ENCODE data around the gene CTSZ. TPM values are rescaled to one million over a fixed set of nuclear protein-coding genes. Genes with fewer than 3 reads are reported as not detected.
"Not testable (repeated sequence)": the region's sequence is repeated elsewhere in the genome, so short reads cannot be mapped to it uniquely, and the experiment has no call there.

CTSZ gene
- total RNA-seq, 4 donors from 2014 or later = 152 to 256 (median 212) TPM

DNA sequence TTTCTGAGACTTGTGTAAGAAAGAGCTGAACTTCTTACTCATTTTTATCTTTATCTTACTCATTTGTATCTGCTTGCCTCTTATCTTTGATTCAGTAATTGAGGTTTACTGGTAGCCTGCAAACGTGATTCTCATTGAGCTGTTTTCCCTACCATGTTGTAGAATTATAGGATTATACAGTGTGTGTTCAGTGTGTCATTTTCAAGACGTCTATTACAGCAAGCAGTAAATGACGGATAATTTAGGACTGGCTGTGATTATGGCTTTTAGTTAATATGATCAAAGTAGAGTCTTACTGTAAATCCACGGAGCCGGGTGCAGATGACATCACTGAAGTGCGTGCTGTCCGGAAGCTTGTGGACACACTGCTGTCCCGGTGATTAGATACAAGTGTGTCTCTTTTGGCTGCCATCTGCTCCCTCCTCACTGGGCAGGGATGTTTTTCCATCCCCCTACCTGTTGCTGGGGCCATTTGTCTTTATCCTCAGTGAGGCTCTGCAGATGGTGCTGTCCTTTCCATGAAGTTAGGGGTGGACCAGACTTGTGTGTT is 20.0 kb downstream of the CTSZ start:
- H3K4me3 ChIP-seq (replicated peaks in 1 of 3) = no peak overlapping the region
- H3K27me3 ChIP-seq = no peaks in the 10 kb centered on the region
- H3K4me1 ChIP-seq = peaks cover 62 to 67% of the 10 kb centered on the region in 2 donors
- DNase-seq = no peak
- H3K27ac ChIP-seq = peak overlapping the region; percentile 61 to 87 (median 71)
- no peak for TF ChIP-seq POLR2A (IDR thresholded peaks at IDR 0.05)
- 89 to 91% methylated on average over 8 of the region's 8 CpGs for WGBS, 2 donors
- no peaks in the 10 kb centered on the region for H3K9me3 ChIP-seq
- peaks cover 37 to 41% of the 10 kb centered on the region in 2 donors for H3K36me3 ChIP-seq
- intact Hi-C loops (cut with DNase I) = loop anchor here (10.0 kb wide), 1 partner anchor 48 kb away; the partner anchor contains the start of gene ATP5F1E

DNA sequence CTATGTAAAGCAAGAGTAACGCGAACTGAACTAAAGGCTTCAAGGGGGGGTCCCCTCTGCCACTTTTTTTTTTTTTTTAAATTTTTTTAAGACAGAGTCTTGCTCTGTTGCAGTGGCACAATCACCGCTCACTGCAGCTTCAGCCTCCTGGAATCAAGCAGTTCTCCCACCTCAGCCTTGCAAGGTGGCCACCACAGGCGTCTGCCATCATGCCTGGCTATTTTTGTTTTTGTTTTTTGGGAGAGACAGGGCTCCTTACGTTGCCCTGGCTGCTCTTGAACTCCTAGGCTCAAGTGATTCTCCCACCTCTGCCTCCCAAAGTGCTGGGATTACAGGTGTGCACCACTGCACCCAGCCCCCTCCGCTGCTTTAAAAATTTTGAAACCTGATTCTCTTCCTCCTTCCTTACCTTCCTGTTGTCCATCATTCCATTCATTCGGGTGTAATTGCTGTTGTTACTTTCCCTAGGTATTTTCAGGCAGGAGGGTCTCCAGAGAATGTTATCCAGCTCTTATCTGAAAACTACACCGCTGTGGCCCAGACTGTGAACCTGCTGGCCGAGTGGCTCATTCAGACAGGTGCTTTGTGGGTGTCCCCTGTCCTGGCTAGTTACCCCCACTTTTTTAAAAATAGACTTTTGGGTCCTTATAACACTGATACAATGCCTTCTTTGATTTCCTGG is 20.6 kb downstream of the CTSZ start:
- H3K27me3 ChIP-seq = no peaks in the 10 kb centered on the region
- peak overlapping the region; percentile 61 to 87 (median 71) for H3K27ac ChIP-seq
- no peak for DNase-seq
- H3K9me3 ChIP-seq = no peaks in the 10 kb centered on the region
- intact Hi-C loops (cut with DNase I) = loop anchor here (10.0 kb wide), 1 partner anchor 48 kb away; the partner anchor contains the start of gene ATP5F1E
- peaks cover 62 to 68% of the 10 kb centered on the region in 2 donors for H3K4me1 ChIP-seq
- 79 to 82% methylated on average over 9 of the region's 9 CpGs for WGBS, 2 donors
- TF ChIP-seq, protein P1, sequence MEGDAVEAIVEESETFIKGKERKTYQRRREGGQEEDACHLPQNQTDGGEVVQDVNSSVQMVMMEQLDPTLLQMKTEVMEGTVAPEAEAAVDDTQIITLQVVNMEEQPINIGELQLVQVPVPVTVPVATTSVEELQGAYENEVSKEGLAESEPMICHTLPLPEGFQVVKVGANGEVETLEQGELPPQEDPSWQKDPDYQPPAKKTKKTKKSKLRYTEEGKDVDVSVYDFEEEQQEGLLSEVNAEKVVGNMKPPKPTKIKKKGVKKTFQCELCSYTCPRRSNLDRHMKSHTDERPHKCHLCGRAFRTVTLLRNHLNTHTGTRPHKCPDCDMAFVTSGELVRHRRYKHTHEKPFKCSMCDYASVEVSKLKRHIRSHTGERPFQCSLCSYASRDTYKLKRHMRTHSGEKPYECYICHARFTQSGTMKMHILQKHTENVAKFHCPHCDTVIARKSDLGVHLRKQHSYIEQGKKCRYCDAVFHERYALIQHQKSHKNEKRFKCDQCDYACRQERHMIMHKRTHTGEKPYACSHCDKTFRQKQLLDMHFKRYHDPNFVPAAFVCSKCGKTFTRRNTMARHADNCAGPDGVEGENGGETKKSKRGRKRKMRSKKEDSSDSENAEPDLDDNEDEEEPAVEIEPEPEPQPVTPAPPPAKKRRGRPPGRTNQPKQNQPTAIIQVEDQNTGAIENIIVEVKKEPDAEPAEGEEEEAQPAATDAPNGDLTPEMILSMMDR (IDR thresholded peaks at IDR 0.05) = no peak
- TF ChIP-seq POLR2A (IDR thresholded peaks at IDR 0.05) = no peak
- peaks cover 31 to 36% of the 10 kb centered on the region in 2 donors for H3K36me3 ChIP-seq
- H3K4me3 ChIP-seq (replicated peaks in 1 of 3) = no peak overlapping the region

DNA sequence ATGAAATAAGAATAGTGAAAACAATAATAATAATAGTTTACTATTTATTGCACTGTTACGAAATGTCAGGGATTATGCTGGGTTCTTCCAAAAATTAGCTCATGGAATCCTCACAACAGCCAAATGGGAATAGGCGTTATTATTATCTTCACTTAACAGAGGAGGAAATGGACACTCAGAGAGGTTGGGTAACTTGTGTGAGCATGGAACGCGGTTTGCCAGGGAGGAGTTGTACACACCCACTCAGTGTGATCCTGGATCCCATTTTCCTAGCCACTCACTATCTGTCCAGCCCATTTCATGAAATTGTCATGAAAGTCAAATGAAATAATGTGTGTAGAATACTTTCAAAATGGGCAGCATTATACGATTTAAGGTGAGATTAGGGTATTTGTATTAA is 21.4 kb downstream of the CTSZ start:
- H3K27me3 ChIP-seq = no peaks in the 10 kb centered on the region
- peaks cover 62 to 68% of the 10 kb centered on the region in 2 donors for H3K4me1 ChIP-seq
- DNase-seq = no peak
- H3K27ac ChIP-seq = peak overlapping the region in 2 of 3 donors; percentile 71 to 87
- H3K9me3 ChIP-seq = no peaks in the 10 kb centered on the region
- TF ChIP-seq POLR2A (IDR thresholded peaks at IDR 0.05) = no peak
- TF ChIP-seq, protein P1 (IDR thresholded peaks at IDR 0.05) = no peak
- peaks cover 24 to 28% of the 10 kb centered on the region in 2 donors for H3K36me3 ChIP-seq
- no peak overlapping the region for H3K4me3 ChIP-seq (replicated peaks in 1 of 3)
- WGBS, 2 donors = 69 to 80% methylated on average over 5 of the region's 5 CpGs
- intact Hi-C loops (cut with DNase I) = loop anchor here (10.0 kb wide), 1 partner anchor 49 kb away; the partner anchor contains the start of gene ATP5F1E

DNA sequence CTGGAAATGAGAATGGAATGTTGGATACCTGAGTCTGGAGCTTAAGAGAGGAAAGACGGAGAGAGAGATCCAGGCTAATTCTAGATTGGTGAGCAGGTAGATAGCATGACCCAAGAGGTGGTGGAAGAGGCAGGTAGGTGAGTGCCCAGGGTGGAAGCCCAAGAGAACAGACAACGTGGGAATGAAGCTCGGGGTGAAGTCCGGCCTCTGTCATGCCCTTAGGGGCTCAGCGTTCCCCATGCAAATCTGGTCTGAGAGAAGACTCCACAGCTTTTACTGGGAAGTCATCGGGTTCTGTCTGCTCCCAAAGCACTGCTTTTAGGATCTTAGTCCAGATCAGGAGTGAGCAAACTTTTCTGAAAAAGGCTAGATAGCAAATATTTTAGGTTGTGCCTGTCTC is 22.4 kb downstream of the CTSZ start:
- H3K9me3 ChIP-seq = no peaks in the 10 kb centered on the region
- 87 to 89% methylated on average over 6 of the region's 6 CpGs for WGBS, 2 donors
- H3K36me3 ChIP-seq = peaks cover 19 to 23% of the 10 kb centered on the region in 2 donors
- H3K27ac ChIP-seq = peak overlapping the region in 2 of 3 donors; percentile 7 to 87
- no peaks in the 10 kb centered on the region for H3K27me3 ChIP-seq
- no peak for DNase-seq
- intact Hi-C loops (cut with DNase I) = loop anchor here (10.0 kb wide), 1 partner anchor 50 kb away; the partner anchor contains the start of gene ATP5F1E
- no peak overlapping the region for H3K4me3 ChIP-seq (replicated peaks in 1 of 3)
- TF ChIP-seq, protein P1 (IDR thresholded peaks at IDR 0.05) = no peak
- no peak for TF ChIP-seq POLR2A (IDR thresholded peaks at IDR 0.05)
- H3K4me1 ChIP-seq = peaks cover 59 to 62% of the 10 kb centered on the region in 2 donors

DNA sequence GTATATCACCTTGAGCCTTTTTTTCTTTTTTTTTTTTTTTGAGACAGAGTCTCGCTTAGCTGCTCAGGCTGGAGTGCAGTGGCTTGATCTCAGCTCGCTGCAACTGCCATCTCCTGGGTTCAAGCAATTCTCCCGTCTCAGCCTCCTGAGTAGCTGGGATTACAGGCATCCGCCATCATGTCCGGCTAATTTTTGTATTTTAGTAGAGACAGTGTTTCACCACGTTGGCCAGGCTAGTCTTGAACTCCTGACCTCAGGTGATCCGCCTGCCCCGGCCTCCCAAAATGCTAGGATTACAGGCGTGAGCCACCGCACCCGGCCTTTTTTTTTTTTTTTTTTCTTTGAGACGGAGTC is 24.0 kb downstream of the CTSZ start:
- not testable (repeated sequence) for H3K27me3 ChIP-seq; DNase-seq; H3K4me3 ChIP-seq (replicated peaks in 1 of 3); H3K9me3 ChIP-seq
- Histone ChIP-seq H3K27ac (peak overlapping the region in 1 of 3 donors; percentile 21), H3K36me3 (peaks cover 6 to 12% of the 10 kb centered on the region in 2 donors), H3K4me1 (peaks cover 50 to 54% of the 10 kb centered on the region in 2 donors)
- intact Hi-C loops (cut with DNase I) = loop anchor here (10.0 kb wide), 1 partner anchor 52 kb away; the partner anchor contains the start of gene ATP5F1E
- WGBS, 2 donors = 96 to 97% methylated on average over 12 of the region's 12 CpGs
